ENCODE data around the gene MIEF2. TPM values are rescaled to one million over a fixed set of nuclear protein-coding genes. Genes with fewer than 3 reads are reported as not detected.

The MIEF2 gene
- total RNA-seq, 6 experiments from 2014 or later = 13.3 to 19.9 (median 16.6) TPM

DNA sequence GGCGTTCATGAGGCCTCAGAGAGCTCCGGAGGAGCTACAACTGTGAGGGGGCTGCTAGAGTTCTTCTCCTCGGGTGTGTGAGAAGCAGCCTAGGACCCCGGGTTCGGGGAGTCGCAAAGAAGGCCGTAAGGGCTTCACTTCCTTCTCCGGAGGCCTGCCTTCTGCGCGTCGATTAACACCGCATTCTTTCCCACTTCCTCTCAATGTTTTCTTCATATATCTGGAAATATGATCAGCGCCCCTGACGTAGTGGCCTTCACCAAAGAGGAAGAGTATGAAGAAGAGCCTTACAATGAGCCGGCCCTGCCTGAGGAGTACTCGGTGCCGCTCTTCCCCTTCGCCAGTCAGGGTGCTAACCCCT, 55.1 kb downstream of the MIEF2 start:
- Mint-ChIP-seq H3K27me3 (ENCODE audit: insufficient read depth) (no peaks in the 10 kb centered on the region; the same call in 1 of the 2 replicates), H3K4me3 (peak overlapping the region; percentile 92), H3K36me3 (ENCODE audit: low read depth) (peaks cover 32% of the 10 kb centered on the region), H3K9me3 (no peaks in the 10 kb centered on the region), H3K4me1 (ENCODE audit: low read depth) (peaks cover 72% of the 10 kb centered on the region), H3K27ac (peak overlapping the region; percentile 96)
- no peak for DNase-seq
- TF ChIP-seq, protein P1, sequence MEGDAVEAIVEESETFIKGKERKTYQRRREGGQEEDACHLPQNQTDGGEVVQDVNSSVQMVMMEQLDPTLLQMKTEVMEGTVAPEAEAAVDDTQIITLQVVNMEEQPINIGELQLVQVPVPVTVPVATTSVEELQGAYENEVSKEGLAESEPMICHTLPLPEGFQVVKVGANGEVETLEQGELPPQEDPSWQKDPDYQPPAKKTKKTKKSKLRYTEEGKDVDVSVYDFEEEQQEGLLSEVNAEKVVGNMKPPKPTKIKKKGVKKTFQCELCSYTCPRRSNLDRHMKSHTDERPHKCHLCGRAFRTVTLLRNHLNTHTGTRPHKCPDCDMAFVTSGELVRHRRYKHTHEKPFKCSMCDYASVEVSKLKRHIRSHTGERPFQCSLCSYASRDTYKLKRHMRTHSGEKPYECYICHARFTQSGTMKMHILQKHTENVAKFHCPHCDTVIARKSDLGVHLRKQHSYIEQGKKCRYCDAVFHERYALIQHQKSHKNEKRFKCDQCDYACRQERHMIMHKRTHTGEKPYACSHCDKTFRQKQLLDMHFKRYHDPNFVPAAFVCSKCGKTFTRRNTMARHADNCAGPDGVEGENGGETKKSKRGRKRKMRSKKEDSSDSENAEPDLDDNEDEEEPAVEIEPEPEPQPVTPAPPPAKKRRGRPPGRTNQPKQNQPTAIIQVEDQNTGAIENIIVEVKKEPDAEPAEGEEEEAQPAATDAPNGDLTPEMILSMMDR (IDR thresholded peaks at IDR 0.05) = no peak

DNA sequence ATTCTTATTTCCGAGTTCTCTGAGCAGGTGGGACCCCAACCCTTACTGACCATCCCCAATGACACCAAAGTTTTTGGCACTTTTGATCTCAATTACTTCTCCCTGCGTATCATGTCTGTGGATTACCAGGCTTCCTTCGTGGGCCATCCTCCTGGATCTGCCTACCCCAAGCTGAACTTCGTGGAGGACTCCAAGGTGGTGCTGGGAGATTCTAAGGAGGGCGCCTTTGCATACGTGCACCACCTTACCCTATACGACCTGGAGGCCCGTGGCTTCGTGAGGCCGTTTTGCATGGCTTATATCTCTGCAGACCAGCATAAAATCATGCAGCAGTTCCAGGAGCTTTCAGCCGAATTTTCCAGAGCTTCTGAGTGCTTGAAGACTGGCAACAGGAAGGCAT, 55.5 kb downstream of the MIEF2 start:
- Mint-ChIP-seq H3K4me3 (peak overlapping the region; percentile 92), H3K27ac (peak overlapping the region; percentile 96), H3K27me3 (ENCODE audit: insufficient read depth) (no peaks in the 10 kb centered on the region; the same call in 1 of the 2 replicates), H3K9me3 (no peaks in the 10 kb centered on the region), H3K36me3 (ENCODE audit: low read depth) (peaks cover 32% of the 10 kb centered on the region), H3K4me1 (ENCODE audit: low read depth) (peaks cover 72% of the 10 kb centered on the region)
- no peak for DNase-seq
- TF ChIP-seq, protein P1 (IDR thresholded peaks at IDR 0.05) = no peak

Other genes starting within 250 kb of the MIEF2 start
- gene ATPAF2, start 221.5 kb upstream of the MIEF2 start, total RNA-seq (2021; fragmentation: NEBNext Ultra II Directional; extraction: Animal tissue kit (Norgen Biotek cat#: 25700)) = 10 to 100 TPM; 21.5 to 28.4 (median 23.1) TPM
- 10 to 100 TPM in 2 of 6 experiments, 1 to 10 TPM in 4; 8.6 to 11.9 (median 9.5) TPM for gene GID4, start 221.3 kb upstream of the MIEF2 start, total RNA-seq (2021; fragmentation: NEBNext Ultra II Directional; extraction: Animal tissue kit (Norgen Biotek cat#: 25700))
- 10 to 100 TPM; 30.6 to 38.1 (median 33.7) TPM for gene DRG2, start 172.7 kb upstream of the MIEF2 start, total RNA-seq (2021; fragmentation: NEBNext Ultra II Directional; extraction: Animal tissue kit (Norgen Biotek cat#: 25700))
- under 1 TPM in 4 of 6 experiments, not detected in 2; 0.12 to 0.20 (median 0.16) TPM for gene MYO15A, start 151.9 kb upstream of the MIEF2 start, total RNA-seq (2021; fragmentation: NEBNext Ultra II Directional; extraction: Animal tissue kit (Norgen Biotek cat#: 25700))
- gene ALKBH5, start 76.8 kb upstream of the MIEF2 start, total RNA-seq (2021; fragmentation: NEBNext Ultra II Directional; extraction: Animal tissue kit (Norgen Biotek cat#: 25700)) = 100 to 1,000 TPM in 3 of 6 experiments, 10 to 100 TPM in 3; 90.2 to 117 (median 103) TPM
- gene LLGL1, start 35.0 kb upstream of the MIEF2 start, total RNA-seq (2021; fragmentation: NEBNext Ultra II Directional; extraction: Animal tissue kit (Norgen Biotek cat#: 25700)) = 10 to 100 TPM; 38.0 to 50.8 (median 41.0) TPM
- 100 to 1,000 TPM; 347 to 472 (median 438) TPM for gene FLII, start 1.9 kb upstream of the MIEF2 start, total RNA-seq (2021; fragmentation: NEBNext Ultra II Directional; extraction: Animal tissue kit (Norgen Biotek cat#: 25700))
- gene TOP3A, start 54.3 kb downstream of the MIEF2 start, total RNA-seq (2021; fragmentation: NEBNext Ultra II Directional; extraction: Animal tissue kit (Norgen Biotek cat#: 25700)) = 10 to 100 TPM; 23.0 to 26.4 (median 24.0) TPM
- 10 to 100 TPM; 13.9 to 16.9 (median 15.5) TPM for gene SMCR8, start 54.6 kb downstream of the MIEF2 start, total RNA-seq (2021; fragmentation: NEBNext Ultra II Directional; extraction: Animal tissue kit (Norgen Biotek cat#: 25700))
- 10 to 100 TPM in 5 of 6 experiments, 1 to 10 TPM in 1; 7.9 to 18.5 (median 16.2) TPM for gene SHMT1, start 102.9 kb downstream of the MIEF2 start, total RNA-seq (2021; fragmentation: NEBNext Ultra II Directional; extraction: Animal tissue kit (Norgen Biotek cat#: 25700))
- not detected for gene EVPLL, start 117.1 kb downstream of the MIEF2 start, total RNA-seq (2021; fragmentation: NEBNext Ultra II Directional; extraction: Animal tissue kit (Norgen Biotek cat#: 25700))
- under 1 TPM in 2 of 6 experiments, not detected in 4; 0.17 to 0.23 TPM for gene LGALS9C, start 216.1 kb downstream of the MIEF2 start, total RNA-seq (2021; fragmentation: NEBNext Ultra II Directional; extraction: Animal tissue kit (Norgen Biotek cat#: 25700))